ENCODE data around the gene IGFBP4. TPM values are rescaled to one million over a fixed set of nuclear protein-coding genes. Genes with fewer than 3 reads are reported as not detected.

The IGFBP4 gene
- total and polyA plus RNA-seq, 2 of the 13 experiments (the other 11 are each of a cell fraction or from before 2014, with no cell fraction given), result 4.1 to 49.0 TPM

DNA sequence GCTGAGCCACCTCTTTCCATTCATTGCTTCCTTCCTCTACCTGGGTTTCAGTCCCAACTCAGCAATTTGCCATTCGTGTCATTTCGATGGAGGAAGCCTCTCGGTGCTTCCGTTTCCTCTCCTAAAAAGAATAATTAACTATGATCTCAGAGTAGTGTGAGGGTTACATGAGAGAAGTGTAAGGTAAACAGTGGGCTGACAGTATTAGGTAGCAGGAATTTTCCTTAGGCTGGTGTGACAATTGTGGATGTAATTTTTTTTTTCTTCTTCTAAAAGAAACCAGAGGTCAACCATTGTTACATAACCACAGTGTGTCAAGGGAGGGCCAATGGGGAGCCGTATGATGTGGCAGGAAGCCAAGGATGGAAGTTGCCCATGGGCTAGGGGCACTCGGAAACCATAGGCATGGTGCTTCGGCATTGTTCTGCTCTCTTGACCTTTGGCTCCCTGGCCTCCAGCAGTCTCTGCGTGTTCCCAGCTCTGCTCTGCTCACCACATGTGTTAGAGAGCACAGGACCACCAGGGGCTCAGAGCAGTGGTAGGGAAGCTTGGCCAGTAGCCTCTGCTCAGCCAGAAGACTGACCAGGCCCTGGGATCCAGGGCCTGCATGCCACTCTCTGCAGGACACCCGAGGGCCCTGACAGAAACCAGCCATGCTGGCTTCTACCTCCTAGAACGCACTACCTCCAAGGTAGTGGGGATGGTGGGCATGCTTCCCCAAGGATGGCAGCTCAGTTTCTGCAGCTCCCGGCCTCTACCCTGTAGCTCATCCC, 23.5 kb upstream of the IGFBP4 start (continued):
- TF ChIP-seq, protein P1, sequence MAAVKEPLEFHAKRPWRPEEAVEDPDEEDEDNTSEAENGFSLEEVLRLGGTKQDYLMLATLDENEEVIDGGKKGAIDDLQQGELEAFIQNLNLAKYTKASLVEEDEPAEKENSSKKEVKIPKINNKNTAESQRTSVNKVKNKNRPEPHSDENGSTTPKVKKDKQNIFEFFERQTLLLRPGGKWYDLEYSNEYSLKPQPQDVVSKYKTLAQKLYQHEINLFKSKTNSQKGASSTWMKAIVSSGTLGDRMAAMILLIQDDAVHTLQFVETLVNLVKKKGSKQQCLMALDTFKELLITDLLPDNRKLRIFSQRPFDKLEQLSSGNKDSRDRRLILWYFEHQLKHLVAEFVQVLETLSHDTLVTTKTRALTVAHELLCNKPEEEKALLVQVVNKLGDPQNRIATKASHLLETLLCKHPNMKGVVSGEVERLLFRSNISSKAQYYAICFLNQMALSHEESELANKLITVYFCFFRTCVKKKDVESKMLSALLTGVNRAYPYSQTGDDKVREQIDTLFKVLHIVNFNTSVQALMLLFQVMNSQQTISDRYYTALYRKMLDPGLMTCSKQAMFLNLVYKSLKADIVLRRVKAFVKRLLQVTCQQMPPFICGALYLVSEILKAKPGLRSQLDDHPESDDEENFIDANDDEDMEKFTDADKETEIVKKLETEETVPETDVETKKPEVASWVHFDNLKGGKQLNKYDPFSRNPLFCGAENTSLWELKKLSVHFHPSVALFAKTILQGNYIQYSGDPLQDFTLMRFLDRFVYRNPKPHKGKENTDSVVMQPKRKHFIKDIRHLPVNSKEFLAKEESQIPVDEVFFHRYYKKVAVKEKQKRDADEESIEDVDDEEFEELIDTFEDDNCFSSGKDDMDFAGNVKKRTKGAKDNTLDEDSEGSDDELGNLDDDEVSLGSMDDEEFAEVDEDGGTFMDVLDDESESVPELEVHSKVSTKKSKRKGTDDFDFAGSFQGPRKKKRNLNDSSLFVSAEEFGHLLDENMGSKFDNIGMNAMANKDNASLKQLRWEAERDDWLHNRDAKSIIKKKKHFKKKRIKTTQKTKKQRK (IDR thresholded peaks at IDR 0.05; ENCODE audit: low read length), result no peak
- TF ChIP-seq SNAI1 (CRISPR knock-in tag; IDR thresholded peaks at IDR 0.05; ENCODE audit: borderline replicate concordance), result no peak
- TF ChIP-seq ZNF446 (CRISPR knock-in tag; IDR thresholded peaks at IDR 0.05), result no peak
- TF ChIP-seq SIX4 (CRISPR knock-in tag; IDR thresholded peaks at IDR 0.05), result peak; percentile 52
- TF ChIP-seq GTF2F1 (IDR thresholded peaks at IDR 0.05; ENCODE audit: low read length), result no peak
- TF ChIP-seq TCF7L2 (IDR thresholded peaks at IDR 0.05; ENCODE audit: low read depth, low read length), result no peak
- peak; percentile 67; the same call in 1 of the 2 replicates for TF ChIP-seq ZNF792 (CRISPR knock-in tag; IDR thresholded peaks at IDR 0.05)
- TF ChIP-seq, protein P2, sequence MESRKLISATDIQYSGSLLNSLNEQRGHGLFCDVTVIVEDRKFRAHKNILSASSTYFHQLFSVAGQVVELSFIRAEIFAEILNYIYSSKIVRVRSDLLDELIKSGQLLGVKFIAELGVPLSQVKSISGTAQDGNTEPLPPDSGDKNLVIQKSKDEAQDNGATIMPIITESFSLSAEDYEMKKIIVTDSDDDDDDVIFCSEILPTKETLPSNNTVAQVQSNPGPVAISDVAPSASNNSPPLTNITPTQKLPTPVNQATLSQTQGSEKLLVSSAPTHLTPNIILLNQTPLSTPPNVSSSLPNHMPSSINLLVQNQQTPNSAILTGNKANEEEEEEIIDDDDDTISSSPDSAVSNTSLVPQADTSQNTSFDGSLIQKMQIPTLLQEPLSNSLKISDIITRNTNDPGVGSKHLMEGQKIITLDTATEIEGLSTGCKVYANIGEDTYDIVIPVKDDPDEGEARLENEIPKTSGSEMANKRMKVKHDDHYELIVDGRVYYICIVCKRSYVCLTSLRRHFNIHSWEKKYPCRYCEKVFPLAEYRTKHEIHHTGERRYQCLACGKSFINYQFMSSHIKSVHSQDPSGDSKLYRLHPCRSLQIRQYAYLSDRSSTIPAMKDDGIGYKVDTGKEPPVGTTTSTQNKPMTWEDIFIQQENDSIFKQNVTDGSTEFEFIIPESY (CRISPR knock-in tag; IDR thresholded peaks at IDR 0.05), result no peak
- TF ChIP-seq, protein P3, sequence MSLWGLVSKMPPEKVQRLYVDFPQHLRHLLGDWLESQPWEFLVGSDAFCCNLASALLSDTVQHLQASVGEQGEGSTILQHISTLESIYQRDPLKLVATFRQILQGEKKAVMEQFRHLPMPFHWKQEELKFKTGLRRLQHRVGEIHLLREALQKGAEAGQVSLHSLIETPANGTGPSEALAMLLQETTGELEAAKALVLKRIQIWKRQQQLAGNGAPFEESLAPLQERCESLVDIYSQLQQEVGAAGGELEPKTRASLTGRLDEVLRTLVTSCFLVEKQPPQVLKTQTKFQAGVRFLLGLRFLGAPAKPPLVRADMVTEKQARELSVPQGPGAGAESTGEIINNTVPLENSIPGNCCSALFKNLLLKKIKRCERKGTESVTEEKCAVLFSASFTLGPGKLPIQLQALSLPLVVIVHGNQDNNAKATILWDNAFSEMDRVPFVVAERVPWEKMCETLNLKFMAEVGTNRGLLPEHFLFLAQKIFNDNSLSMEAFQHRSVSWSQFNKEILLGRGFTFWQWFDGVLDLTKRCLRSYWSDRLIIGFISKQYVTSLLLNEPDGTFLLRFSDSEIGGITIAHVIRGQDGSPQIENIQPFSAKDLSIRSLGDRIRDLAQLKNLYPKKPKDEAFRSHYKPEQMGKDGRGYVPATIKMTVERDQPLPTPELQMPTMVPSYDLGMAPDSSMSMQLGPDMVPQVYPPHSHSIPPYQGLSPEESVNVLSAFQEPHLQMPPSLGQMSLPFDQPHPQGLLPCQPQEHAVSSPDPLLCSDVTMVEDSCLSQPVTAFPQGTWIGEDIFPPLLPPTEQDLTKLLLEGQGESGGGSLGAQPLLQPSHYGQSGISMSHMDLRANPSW (CRISPR knock-in tag; IDR thresholded peaks at IDR 0.05; ENCODE audit: borderline replicate concordance), result 0 out of 2 replicates have a peak, but pooled peaks have one; percentile 50
- no peak for TF ChIP-seq ZNF260 (CRISPR knock-in tag; IDR thresholded peaks at IDR 0.05; ENCODE audit: borderline replicate concordance, low read depth)
- no peak for TF ChIP-seq BHLHE40 (IDR thresholded peaks at IDR 0.05; ENCODE audit: low read length)
- no peak for TF ChIP-seq RAD51 (IDR thresholded peaks at IDR 0.05; ENCODE audit: borderline replicate concordance)
- no peak for TF ChIP-seq FOXA1 (IDR thresholded peaks at IDR 0.05)
- peak; percentile 89 for TF ChIP-seq FOXA1 (CRISPR knock-in tag; IDR thresholded peaks at IDR 0.05)
- TF ChIP-seq, protein P4, sequence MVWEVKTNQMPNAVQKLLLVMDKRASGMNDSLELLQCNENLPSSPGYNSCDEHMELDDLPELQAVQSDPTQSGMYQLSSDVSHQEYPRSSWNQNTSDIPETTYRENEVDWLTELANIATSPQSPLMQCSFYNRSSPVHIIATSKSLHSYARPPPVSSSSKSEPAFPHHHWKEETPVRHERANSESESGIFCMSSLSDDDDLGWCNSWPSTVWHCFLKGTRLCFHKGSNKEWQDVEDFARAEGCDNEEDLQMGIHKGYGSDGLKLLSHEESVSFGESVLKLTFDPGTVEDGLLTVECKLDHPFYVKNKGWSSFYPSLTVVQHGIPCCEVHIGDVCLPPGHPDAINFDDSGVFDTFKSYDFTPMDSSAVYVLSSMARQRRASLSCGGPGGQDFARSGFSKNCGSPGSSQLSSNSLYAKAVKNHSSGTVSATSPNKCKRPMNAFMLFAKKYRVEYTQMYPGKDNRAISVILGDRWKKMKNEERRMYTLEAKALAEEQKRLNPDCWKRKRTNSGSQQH (CRISPR knock-in tag; IDR thresholded peaks at IDR 0.05; ENCODE audit: low read depth), result no peak
- no peak for TF ChIP-seq ZNF577 (CRISPR knock-in tag; IDR thresholded peaks at IDR 0.05; ENCODE audit: borderline replicate concordance, low read depth)
- TF ChIP-seq ZNF234 (CRISPR knock-in tag; conservative IDR thresholded peaks at IDR 0.05), result no peak
- TF ChIP-seq ZNF460 (CRISPR knock-in tag; IDR thresholded peaks at IDR 0.05; ENCODE audit: borderline replicate concordance), result peak; percentile 44; the same call in 1 of the 2 replicates
- TF ChIP-seq TAF15 (IDR thresholded peaks at IDR 0.05; ENCODE audit: low read depth, low read length, poor library complexity, severe bottlenecking), result no peak
- TF ChIP-seq ZNF501 (CRISPR knock-in tag; IDR thresholded peaks at IDR 0.05), result no peak; the same call in 1 of the 2 replicates

Measured in HepG2 (cell line).